Stimulated activated CD4-positive, alpha-beta T cell treated with anti-CD3 and anti-CD28 coated beads, Interleukin-4, amount 100 ng/mL, for 48 hours (primary cell): Measurements from ENCODE around the gene CA10.

Experiments
- DNase-seq, 2 donors: peaks; one replicate each; pipeline ENCODE4 v3.0.0-alpha.2; 2020; ENCODE audit warnings: low read depth in 2 of 2

Gene CA10

GRCh38 chr17:51685287-51685909, 473.1 kb downstream of the CA10 start:
- DNase-seq, result no peak

GRCh38 chr17:51684214-51684613, 474.3 kb downstream of the CA10 start:
- DNase-seq, result no peak

GRCh38 chr17:51683291-51683690, 475.2 kb downstream of the CA10 start:
- DNase-seq, result no peak

- no peak for DNase-seq
Observed at GRCh38 chr17:51682115-51682514, 476.4 kb downstream of the CA10 start.

- no peak for DNase-seq
Observed at GRCh38 chr17:51677875-51678274, 480.6 kb downstream of the CA10 start.

- no peak for DNase-seq
Observed at GRCh38 chr17:51676691-51677487, 481.6 kb downstream of the CA10 start.

- no peak for DNase-seq
Observed at GRCh38 chr17:51674579-51675255, 483.8 kb downstream of the CA10 start.

GRCh38 chr17:51673070-51673469, 485.4 kb downstream of the CA10 start:
- DNase-seq, result no peak

GRCh38 chr17:51672065-51672464, 486.4 kb downstream of the CA10 start:
- DNase-seq, result no peak

- no peak for DNase-seq
Observed at GRCh38 chr17:51670899-51671298, 487.6 kb downstream of the CA10 start.

GRCh38 chr17:51668963-51669246, 489.6 kb downstream of the CA10 start:
- no peak for DNase-seq

GRCh38 chr17:51668155-51668962, 490.2 kb downstream of the CA10 start:
- no peak for DNase-seq

GRCh38 chr17:51667706-51668083, 490.8 kb downstream of the CA10 start:
- no peak for DNase-seq

GRCh38 chr17:51666971-51667705, 491.4 kb downstream of the CA10 start:
- DNase-seq, result no peak

- no peak for DNase-seq
Observed at GRCh38 chr17:51662204-51663056, 496.1 kb downstream of the CA10 start.

GRCh38 chr17:51661403-51661802, 497.1 kb downstream of the CA10 start:
- DNase-seq, result no peak

- DNase-seq, result no peak
Observed at GRCh38 chr17:51660266-51660665, 498.2 kb downstream of the CA10 start.

GRCh38 chr17:51657224-51657623, 501.3 kb downstream of the CA10 start:
- no peak for DNase-seq

GRCh38 chr17:51653878-51654277, 504.6 kb downstream of the CA10 start:
- DNase-seq, result no peak

GRCh38 chr17:51652529-51652928, 506.0 kb downstream of the CA10 start:
- DNase-seq, result no peak
